Fibroblast of peridontal ligament (primary cell): ENCODE results near the gene ANKRD29.
"Not testable (repeated sequence)": the region's sequence is repeated elsewhere in the genome, so short reads cannot be mapped to it uniquely, and the experiment has no call there.

Source experiments
- DNase-seq: peaks from one replicate; pipeline ENCODE4 v3.0.0-alpha.2; 2010; ENCODE audit errors: extremely low read depth

The ANKRD29 gene

GRCh38 chr18:23645568-23646175 is 17.0 kb downstream of the ANKRD29 start:
- DNase-seq, result no peak

- DNase-seq, result peak; percentile 64
These were observed 18.8 kb downstream of the ANKRD29 start for GRCh38 chr18:23643815-23644490.

GRCh38 chr18:23641937-23642666 is 20.6 kb downstream of the ANKRD29 start:
- no peak for DNase-seq

GRCh38 chr18:23641143-23641720 is 21.5 kb downstream of the ANKRD29 start:
- no peak for DNase-seq

- no peak for DNase-seq
These were observed 22.7 kb downstream of the ANKRD29 start for GRCh38 chr18:23640052-23640451.

GRCh38 chr18:23636433-23636832 is 26.3 kb downstream of the ANKRD29 start:
- DNase-seq, result not testable (repeated sequence)

- DNase-seq, result no peak
These were observed 26.7 kb downstream of the ANKRD29 start for GRCh38 chr18:23636071-23636399.

- no peak for DNase-seq
These were observed 27.2 kb downstream of the ANKRD29 start for GRCh38 chr18:23635283-23636070.

GRCh38 chr18:23634692-23635091 is 28.0 kb downstream of the ANKRD29 start:
- no peak for DNase-seq

- no peak for DNase-seq
These were observed 30.1 kb downstream of the ANKRD29 start for GRCh38 chr18:23632615-23633014.

GRCh38 chr18:23631746-23632145 is 31.0 kb downstream of the ANKRD29 start:
- no peak for DNase-seq

GRCh38 chr18:23631312-23631711 is 31.4 kb downstream of the ANKRD29 start:
- DNase-seq, result no peak

- no peak for DNase-seq
These were observed 33.2 kb downstream of the ANKRD29 start for GRCh38 chr18:23629444-23629946.

- no peak for DNase-seq
These were observed 34.7 kb downstream of the ANKRD29 start for GRCh38 chr18:23627970-23628369.

- peak; percentile 95 for DNase-seq
These were observed 35.4 kb downstream of the ANKRD29 start for GRCh38 chr18:23627321-23627720.

GRCh38 chr18:23626451-23627279 is 36.0 kb downstream of the ANKRD29 start:
- DNase-seq, result peak; percentile 58

GRCh38 chr18:23623040-23623439 is 39.7 kb downstream of the ANKRD29 start:
- DNase-seq, result no peak

- no peak for DNase-seq
These were observed 43.3 kb downstream of the ANKRD29 start for GRCh38 chr18:23619388-23619881.

GRCh38 chr18:23618862-23619387 is 43.8 kb downstream of the ANKRD29 start:
- DNase-seq, result no peak

GRCh38 chr18:23617412-23618014 is 45.2 kb downstream of the ANKRD29 start:
- no peak for DNase-seq
